Parathyroid adenoma (tissue), 2 donors: ENCODE results near the gene USH2A.

Experiments used
- H2AFZ ChIP-seq: fragments of 300-600 bp; sonication (generic); one replicate; pipeline ENCODE4 v1.7.0; 2017; ENCODE audit warnings: antibody characterized with exemption, mild to moderate bottlenecking
- H3K27ac ChIP-seq: fragments of 300-600 bp; sonication (generic); one replicate; pipeline ENCODE4 v1.7.0; 2017
- H3K27me3 ChIP-seq: fragments of 300-600 bp; sonication (generic); one replicate; pipeline ENCODE4 v1.7.0; 2017; ENCODE audit warnings: low read length; ENCODE audit not compliant: control insufficient read depth, insufficient read depth
- H3K36me3 ChIP-seq: fragments of 300-600 bp; sonication (generic); one replicate; pipeline ENCODE4 v1.7.0; 2017; ENCODE audit warnings: low read length; ENCODE audit not compliant: control insufficient read depth, insufficient read depth
- H3K4me1 ChIP-seq: fragments of 300-600 bp; sonication (generic); one replicate; pipeline ENCODE4 v1.7.0; 2017; ENCODE audit warnings: control low read depth
- H3K4me2 ChIP-seq: fragments of 300-600 bp; sonication (generic); one replicate; pipeline ENCODE4 v1.7.0; 2017; ENCODE audit warnings: low read length
- H3K4me3 ChIP-seq: fragments of 300-600 bp; sonication (generic); one replicate; pipeline ENCODE4 v1.7.0; 2017; ENCODE audit warnings: low read depth, low read length
- H3K79me2 ChIP-seq: fragments of 300-600 bp; sonication (generic); one replicate; pipeline ENCODE4 v1.7.0; 2017; ENCODE audit warnings: control low read depth
- H3K9ac ChIP-seq: fragments of 300-600 bp; sonication (generic); one replicate; pipeline ENCODE4 v1.7.0; 2017; ENCODE audit warnings: mild to moderate bottlenecking
- H3K9me3 ChIP-seq: fragments of 300-600 bp; sonication (generic); one replicate; pipeline ENCODE4 v1.7.0; 2017; ENCODE audit warnings: low read length; ENCODE audit not compliant: control insufficient read depth
- CTCF ChIP-seq: fragments of 300-600 bp; sonication (generic); IDR thresholded peaks from one replicate; pipeline ENCODE4 v1.7.0; 2017; ENCODE audit warnings: antibody characterized with exemption, mild to moderate bottlenecking
- donor health status: primary hyperparathyroidism.

The USH2A gene

GRCh38 chr1:215842905-215843304 lies 580.3 kb downstream of the USH2A start:
- Histone ChIP-seq H3K27ac (no peak overlapping the region), H3K4me2 (no peak overlapping the region), H2AFZ (no peak overlapping the region), H3K9me3 (no peaks in the 10 kb centered on the region), H3K4me3 (no peak overlapping the region), H3K79me2 (no peaks in the 10 kb centered on the region), H3K4me1 (no peaks in the 10 kb centered on the region), H3K27me3 (no peaks in the 10 kb centered on the region), H3K9ac (no peak overlapping the region), H3K36me3 (no peaks in the 10 kb centered on the region)
- no peak for TF ChIP-seq CTCF

GRCh38 chr1:215835951-215836350 lies 587.3 kb downstream of the USH2A start:
- Histone ChIP-seq H3K4me1 (no peaks in the 10 kb centered on the region), H3K79me2 (no peaks in the 10 kb centered on the region), H3K27ac (no peak overlapping the region), H3K9ac (no peak overlapping the region), H3K4me2 (no peak overlapping the region), H3K4me3 (no peak overlapping the region), H3K9me3 (peaks cover 4% of the 10 kb centered on the region), H3K27me3 (no peaks in the 10 kb centered on the region), H2AFZ (no peak overlapping the region), H3K36me3 (no peaks in the 10 kb centered on the region)
- TF ChIP-seq CTCF = no peak

GRCh38 chr1:215833941-215834729 lies 589.1 kb downstream of the USH2A start:
- no peaks in the 10 kb centered on the region for H3K4me1 ChIP-seq
- H3K9ac ChIP-seq = no peak overlapping the region
- H3K27ac ChIP-seq = no peak overlapping the region
- no peak overlapping the region for H3K4me2 ChIP-seq
- no peaks in the 10 kb centered on the region for H3K36me3 ChIP-seq
- no peaks in the 10 kb centered on the region for H3K27me3 ChIP-seq
- TF ChIP-seq CTCF = no peak
- H3K79me2 ChIP-seq = no peaks in the 10 kb centered on the region
- peaks cover 4% of the 10 kb centered on the region for H3K9me3 ChIP-seq
- H2AFZ ChIP-seq = no peak overlapping the region
- no peak overlapping the region for H3K4me3 ChIP-seq

- H3K4me2 ChIP-seq = no peak overlapping the region
- no peaks in the 10 kb centered on the region for H3K27me3 ChIP-seq
- H3K4me3 ChIP-seq = no peak overlapping the region
- H3K27ac ChIP-seq = no peak overlapping the region
- H3K36me3 ChIP-seq = no peaks in the 10 kb centered on the region
- no peaks in the 10 kb centered on the region for H3K4me1 ChIP-seq
- H3K9me3 ChIP-seq = peaks cover 4% of the 10 kb centered on the region
- no peaks in the 10 kb centered on the region for H3K79me2 ChIP-seq
- H2AFZ ChIP-seq = no peak overlapping the region
- no peak overlapping the region for H3K9ac ChIP-seq
- no peak for TF ChIP-seq CTCF
Measured at GRCh38 chr1:215830226-215830810, 592.9 kb downstream of the USH2A start.

- Histone ChIP-seq H3K4me3 (no peak overlapping the region), H3K9me3 (no peaks in the 10 kb centered on the region), H3K36me3 (no peaks in the 10 kb centered on the region), H3K9ac (no peak overlapping the region), H3K27me3 (no peaks in the 10 kb centered on the region), H3K27ac (no peak overlapping the region), H3K4me1 (no peaks in the 10 kb centered on the region), H3K79me2 (no peaks in the 10 kb centered on the region), H3K4me2 (no peak overlapping the region), H2AFZ (no peak overlapping the region)
- TF ChIP-seq CTCF = no peak
Measured at GRCh38 chr1:215825056-215825455, 598.2 kb downstream of the USH2A start.
